Keratinocyte (primary cell): Measurements from ENCODE around the gene ADAD2. TPM values are rescaled to one million over a fixed set of nuclear protein-coding genes. Genes with fewer than 3 reads are reported as not detected.

Experiments
- DNase-seq: peaks from one replicate; pipeline ENCODE4 v3.0.0-alpha.2; 2011; ENCODE audit warnings: low read depth, missing footprints, low spot score
- FAIRE-seq: peaks from 2 replicates; lab custom pipeline; 2011; peaks lifted over from hg19 to GRCh38; lab: Jason Lieb, UNC
- H2AFZ ChIP-seq: 2 replicates; pipeline ENCODE4 v1.6.0; 2012; ENCODE audit warnings: low read length, control low read depth, inconsistent platforms; ENCODE audit not compliant: control insufficient read depth
- H3K27ac ChIP-seq: 2 replicates; pipeline ENCODE4 v1.5.1; 2011; ENCODE audit warnings: low read length; ENCODE audit not compliant: control insufficient read depth, insufficient read depth
- H3K27me3 ChIP-seq: 3 replicates; pipeline ENCODE4 v1.6.0; 2011; ENCODE audit warnings: low read length; ENCODE audit not compliant: control insufficient read depth, insufficient read depth; ENCODE audit errors: extremely low read depth
- H3K36me3 ChIP-seq, 2 experiments: 2 replicates in 1 of 2; 3 replicates in 1 of 2; pipeline ENCODE4 v1.5.1; 2011; ENCODE audit warnings: low read length in 2 of 2, mild to moderate bottlenecking in 1 of 2; ENCODE audit not compliant: control insufficient read depth in 2 of 2, insufficient read depth in 2 of 2; ENCODE audit errors: extremely low read depth in 1 of 2
- H3K4me1 ChIP-seq: 3 replicates; pipeline ENCODE4 v1.5.1; 2011; ENCODE audit warnings: low read length; ENCODE audit not compliant: control insufficient read depth, insufficient read depth; ENCODE audit errors: extremely low read depth
- H3K4me2 ChIP-seq: 3 replicates; pipeline ENCODE4 v1.6.0; 2011; ENCODE audit warnings: low read depth, low read length; ENCODE audit not compliant: control insufficient read depth, insufficient read depth; ENCODE audit errors: extremely low read depth
- H3K4me3 ChIP-seq, 3 experiments: fragments of 200-600 bp in 1 of 3; sonication (generic) in 1 of 3; 2 replicates in 2 of 3; 3 replicates in 1 of 3; pipeline ENCODE4 v1.5.1; 2011 to 2016; ENCODE audit warnings: low read length in 3 of 3, mild to moderate bottlenecking in 3 of 3, control low read depth in 2 of 3, inconsistent platforms in 1 of 3, low read depth in 1 of 3, mixed read lengths in 1 of 3, mixed run types in 1 of 3, moderate library complexity in 1 of 3; ENCODE audit not compliant: control insufficient read depth in 2 of 3, insufficient read depth in 2 of 3; ENCODE audit errors: extremely low read depth in 1 of 3
- H3K79me2 ChIP-seq: 2 replicates; pipeline ENCODE4 v1.6.0; 2012; ENCODE audit warnings: low read length; ENCODE audit not compliant: control insufficient read depth, insufficient read depth
- H3K9ac ChIP-seq: 3 replicates; pipeline ENCODE4 v1.6.0; 2011; ENCODE audit warnings: low read length; ENCODE audit not compliant: control insufficient read depth, insufficient read depth; ENCODE audit errors: extremely low read depth
- H3K9me1 ChIP-seq: 3 replicates; pipeline ENCODE4 v1.6.0; 2011; ENCODE audit warnings: low read length; ENCODE audit not compliant: control insufficient read depth, insufficient read depth; ENCODE audit errors: extremely low read depth
- H3K9me3 ChIP-seq: 2 replicates; pipeline ENCODE4 v1.5.1; 2012; ENCODE audit warnings: low read depth, low read length; ENCODE audit not compliant: control insufficient read depth
- H4K20me1 ChIP-seq: 3 replicates; pipeline ENCODE4 v1.6.0; 2011; ENCODE audit warnings: low read length; ENCODE audit not compliant: control insufficient read depth, insufficient read depth; ENCODE audit errors: extremely low read depth
- EZH2 ChIP-seq: IDR thresholded peaks from one replicate; pipeline ENCODE4 v1.6.1; 2012; ENCODE audit warnings: inconsistent platforms, mild to moderate bottlenecking, low read length, moderate library complexity
- dilution Hi-C: fragments of 300-500 bp; cut with MboI; formaldehyde crosslinking; loops from one replicate; pipeline ENCODE4 v1.7.0; 2020; ENCODE audit warnings: low sequenced_read_pairs; ENCODE audit not compliant: extremely low pct_ligation_motif_present
- polyA plus RNA-seq, 5 experiments: library from polyadenylated mRNA; depleted of rRNA in 3 of 5; stranded (reverse) in 3 of 5; stranded (forward) in 1 of 5; unstranded in 1 of 5; fragments of >200 nt; gene quantifications; 1 replicate in 1 of 5; 2 replicates in 3 of 5; 3 replicates in 1 of 5; pipeline versions ENCODE4 v1.2.1 to v1.2.3, GENCODE V29; 2011 to 2012; ENCODE audit warnings: missing spikeins in 2 of 5, low read depth in 1 of 5, low replicate concordance in 1 of 5
- TF ChIP-seq, protein P1 (sequence below), 3 experiments: IDR thresholded peaks in 1 of 3; conservative IDR thresholded peaks in 1 of 3; optimal IDR thresholded peaks in 1 of 3; 2 replicates in 2 of 3; 3 replicates in 1 of 3; pipeline versions ENCODE3 to v1.5.1; 2011; ENCODE audit warnings: low read length in 3 of 3, mild to moderate bottlenecking in 3 of 3, moderate library complexity in 2 of 3, control low read depth in 1 of 3, inconsistent platforms in 1 of 3; ENCODE audit not compliant: insufficient read depth in 2 of 3; ENCODE audit errors: extremely low read depth in 1 of 3

ADAD2 gene
- polyA plus RNA-seq, 1 donor (not counting 4 experiments of a cell fraction or from before 2014, with no cell fraction given): not detected

- H3K27me3 ChIP-seq: peaks cover 7% of the 10 kb centered on the region
- no peak overlapping the region for H3K9ac ChIP-seq
- no peaks in the 10 kb centered on the region for H4K20me1 ChIP-seq
- no peak for DNase-seq
- no peaks in the 10 kb centered on the region for H3K36me3 ChIP-seq
- H3K27ac ChIP-seq: no peak overlapping the region
- H3K4me2 ChIP-seq: no peak overlapping the region
- dilution Hi-C loops: no loop called here
- H3K4me1 ChIP-seq: no peaks in the 10 kb centered on the region
- H3K9me1 ChIP-seq: no peaks in the 10 kb centered on the region
- H3K4me3 ChIP-seq: no peak overlapping the region
- H3K9me3 ChIP-seq: no peaks in the 10 kb centered on the region
- no peak for TF ChIP-seq EZH2
- TF ChIP-seq, protein P1, sequence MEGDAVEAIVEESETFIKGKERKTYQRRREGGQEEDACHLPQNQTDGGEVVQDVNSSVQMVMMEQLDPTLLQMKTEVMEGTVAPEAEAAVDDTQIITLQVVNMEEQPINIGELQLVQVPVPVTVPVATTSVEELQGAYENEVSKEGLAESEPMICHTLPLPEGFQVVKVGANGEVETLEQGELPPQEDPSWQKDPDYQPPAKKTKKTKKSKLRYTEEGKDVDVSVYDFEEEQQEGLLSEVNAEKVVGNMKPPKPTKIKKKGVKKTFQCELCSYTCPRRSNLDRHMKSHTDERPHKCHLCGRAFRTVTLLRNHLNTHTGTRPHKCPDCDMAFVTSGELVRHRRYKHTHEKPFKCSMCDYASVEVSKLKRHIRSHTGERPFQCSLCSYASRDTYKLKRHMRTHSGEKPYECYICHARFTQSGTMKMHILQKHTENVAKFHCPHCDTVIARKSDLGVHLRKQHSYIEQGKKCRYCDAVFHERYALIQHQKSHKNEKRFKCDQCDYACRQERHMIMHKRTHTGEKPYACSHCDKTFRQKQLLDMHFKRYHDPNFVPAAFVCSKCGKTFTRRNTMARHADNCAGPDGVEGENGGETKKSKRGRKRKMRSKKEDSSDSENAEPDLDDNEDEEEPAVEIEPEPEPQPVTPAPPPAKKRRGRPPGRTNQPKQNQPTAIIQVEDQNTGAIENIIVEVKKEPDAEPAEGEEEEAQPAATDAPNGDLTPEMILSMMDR (optimal IDR thresholded peaks at IDR 0.05 in 1 of 3, IDR thresholded peaks at IDR 0.05 in 1 of 3, conservative IDR thresholded peaks at IDR 0.05 in 1 of 3; ENCODE audit: extremely low read depth in 1 of 3, insufficient read depth in 2 of 3, low read length in 3 of 3): no peak
- no peak for FAIRE-seq
- H3K79me2 ChIP-seq: no peaks in the 10 kb centered on the region
- H2AFZ ChIP-seq: no peak overlapping the region
These were observed 27.3 kb downstream of the ADAD2 start for GRCh38 chr16:84218176-84218823.

DNA sequence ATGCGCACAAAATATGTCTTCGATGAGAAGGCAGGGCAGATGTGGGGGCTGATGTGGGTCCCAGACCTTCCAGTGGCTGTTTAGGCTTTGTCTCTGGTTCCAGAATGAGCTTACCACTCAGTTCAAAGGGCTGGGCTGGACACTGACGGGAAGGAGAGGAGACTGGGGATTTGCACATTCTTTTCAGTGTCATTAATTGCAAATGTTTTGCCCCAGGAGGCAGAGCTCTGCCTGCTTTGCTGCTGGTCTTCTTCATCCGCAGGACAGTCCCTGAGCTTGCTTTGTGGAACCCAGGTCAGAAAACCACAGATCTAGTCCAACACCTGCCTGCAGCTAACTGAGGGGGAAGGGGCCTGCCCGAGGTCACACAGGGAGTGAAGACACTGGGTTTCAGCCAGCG lies 28.0 kb downstream of the ADAD2 start:
- Histone ChIP-seq H2AFZ (no peak overlapping the region), H3K9me3 (no peaks in the 10 kb centered on the region), H3K79me2 (no peaks in the 10 kb centered on the region), H3K36me3 (no peaks in the 10 kb centered on the region), H3K4me1 (no peaks in the 10 kb centered on the region), H3K4me3 (no peak overlapping the region), H3K9me1 (no peaks in the 10 kb centered on the region), H3K27ac (no peak overlapping the region), H3K9ac (no peak overlapping the region), H3K4me2 (no peak overlapping the region), H3K27me3 (peaks cover 7% of the 10 kb centered on the region), H4K20me1 (no peaks in the 10 kb centered on the region)
- FAIRE-seq (no peak), DNase-seq (no peak)
- TF ChIP-seq EZH2: no peak
- TF ChIP-seq, protein P1 (optimal IDR thresholded peaks at IDR 0.05 in 1 of 3, IDR thresholded peaks at IDR 0.05 in 1 of 3, conservative IDR thresholded peaks at IDR 0.05 in 1 of 3; ENCODE audit: extremely low read depth in 1 of 3, insufficient read depth in 2 of 3, low read length in 3 of 3): no peak
- dilution Hi-C loops: no loop called here
